ENCODE measurements around the gene IVL. TPM values are rescaled to one million over a fixed set of nuclear protein-coding genes. Genes with fewer than 3 reads are reported as not detected.

Gene IVL
- total RNA-seq, 1 experiment from 2014 or later, result not detected

- Histone ChIP-seq H3K36me3 (no peaks in the 10 kb centered on the region), H3K4me1 (replicated peaks) (peaks cover 11% of the 10 kb centered on the region), H3K4me3 (no peak overlapping the region), H3K9me3 (replicated peaks) (no peaks in the 10 kb centered on the region), H3K27me3 (replicated peaks) (no peaks in the 10 kb centered on the region), H3K27ac (no peak overlapping the region)
- DNase-seq (ENCODE audit: low read depth in 1 of 2, low spot score in 2 of 2), result no peak
Observed at GRCh38 chr1:152904688-152905440, 3.5 kb upstream of the IVL start.

DNA sequence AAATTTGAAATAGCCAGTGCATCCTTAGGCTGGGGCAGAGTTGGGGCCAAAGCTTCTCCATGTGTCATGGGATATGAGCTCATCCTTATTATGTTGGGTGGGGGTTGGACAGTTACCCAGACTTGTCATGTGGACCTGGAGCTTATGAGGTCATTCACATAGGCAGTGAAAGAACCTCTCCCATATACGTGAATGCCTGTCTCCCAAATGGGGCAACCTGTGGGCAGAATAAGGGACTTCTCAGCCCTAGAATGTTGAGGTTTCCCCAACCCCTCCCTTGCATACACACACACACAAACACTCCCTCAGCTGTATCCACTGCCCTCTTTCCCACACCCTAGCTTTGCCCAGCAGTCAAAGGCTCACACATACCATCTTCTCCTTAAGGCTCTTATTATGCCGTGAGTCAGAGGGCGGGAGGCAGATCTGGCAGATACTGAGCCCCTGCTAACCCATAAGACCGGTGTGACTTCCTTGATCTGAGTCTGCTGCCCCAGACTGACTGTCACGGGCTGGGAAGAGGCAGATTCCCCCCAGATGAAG lies 2.3 kb upstream of the IVL start:
- H3K27me3 ChIP-seq (replicated peaks), result no peaks in the 10 kb centered on the region
- H3K4me3 ChIP-seq, result no peak overlapping the region
- H3K36me3 ChIP-seq, result no peaks in the 10 kb centered on the region
- H3K4me1 ChIP-seq (replicated peaks), result peaks cover 11% of the 10 kb centered on the region
- no peaks in the 10 kb centered on the region for H3K9me3 ChIP-seq (replicated peaks)
- 0 out of 2 replicates have a peak overlapping the region, but pooled peaks have one; percentile 37 for H3K27ac ChIP-seq
- DNase-seq (ENCODE audit: low read depth in 1 of 2, low spot score in 2 of 2), result peak; percentile 58 to 62

DNA sequence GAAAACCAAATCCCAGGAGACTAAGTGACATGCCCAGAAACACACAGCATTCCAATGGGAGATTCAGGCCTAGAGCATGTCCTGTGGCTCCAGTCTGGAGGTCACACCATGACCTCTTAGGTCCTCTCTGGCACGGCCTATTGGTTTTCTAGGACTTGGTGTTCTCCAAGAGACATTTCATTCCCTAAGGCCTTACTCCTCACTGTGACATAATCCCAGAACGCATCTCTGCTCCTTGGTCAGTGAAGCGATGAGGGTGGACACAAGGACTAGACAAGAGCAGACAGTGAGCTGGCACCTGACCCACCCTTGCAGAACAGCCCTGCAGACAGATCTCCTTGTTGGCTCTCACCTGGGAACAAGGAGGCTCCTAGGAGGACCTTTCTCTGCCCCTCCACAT lies 860 bp downstream of the IVL start:
- Histone ChIP-seq H3K9me3 (replicated peaks) (no peaks in the 10 kb centered on the region), H3K27me3 (replicated peaks) (peaks cover 3% of the 10 kb centered on the region; the same call in 1 of the 2 replicates), H3K4me1 (replicated peaks) (peaks cover 11% of the 10 kb centered on the region), H3K4me3 (no peak overlapping the region), H3K36me3 (no peaks in the 10 kb centered on the region), H3K27ac (no peak overlapping the region)
- DNase-seq (ENCODE audit: low read depth in 1 of 2, low spot score in 2 of 2), result no peak

DNA sequence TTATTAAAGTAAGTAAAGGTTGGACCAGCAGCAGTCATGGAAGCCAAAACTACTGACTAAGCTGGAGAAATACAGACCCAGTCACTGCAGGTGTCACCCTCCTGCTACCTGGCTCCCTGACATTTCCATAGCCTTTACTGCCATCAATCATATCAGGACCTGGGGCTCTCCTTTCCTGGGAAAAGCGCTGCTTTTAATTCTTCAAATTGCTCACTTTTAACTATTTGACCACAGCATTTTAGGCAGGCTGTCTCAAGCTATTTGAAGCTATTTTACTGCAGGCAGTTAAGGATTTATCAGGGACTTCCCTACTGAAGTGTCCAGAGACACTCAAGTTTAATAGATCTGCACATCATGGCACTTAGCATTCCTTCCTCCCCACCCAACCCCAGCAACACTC lies 4.1 kb downstream of the IVL start:
- no peaks in the 10 kb centered on the region for H3K9me3 ChIP-seq (replicated peaks)
- no peaks in the 10 kb centered on the region for H3K36me3 ChIP-seq
- H3K4me1 ChIP-seq (replicated peaks), result no peaks in the 10 kb centered on the region
- H3K27me3 ChIP-seq (replicated peaks), result peaks cover 15% of the 10 kb centered on the region
- no peak for DNase-seq (ENCODE audit: low read depth in 1 of 2, low spot score in 2 of 2)
- H3K27ac ChIP-seq, result no peak overlapping the region
- no peak overlapping the region for H3K4me3 ChIP-seq

DNA sequence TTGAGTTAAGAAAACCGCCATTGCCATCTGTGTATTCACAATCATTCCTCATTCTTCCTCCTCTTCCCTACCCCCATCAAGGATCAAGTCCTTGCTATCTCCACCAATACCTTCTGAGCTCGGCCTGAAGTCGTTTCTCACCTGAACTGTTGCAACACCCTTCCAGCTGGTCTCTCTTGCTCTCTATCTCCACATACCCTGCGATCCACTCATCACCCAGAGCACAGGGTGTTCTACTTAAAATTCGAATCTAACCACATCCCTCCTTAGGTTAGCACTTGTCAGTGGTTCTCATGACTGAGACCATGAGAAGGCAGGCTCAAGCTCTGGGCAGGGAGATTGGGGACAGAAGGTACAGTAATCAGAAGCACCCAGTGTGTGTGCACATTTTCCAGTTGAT lies 4.6 kb downstream of the IVL start:
- H3K27me3 ChIP-seq (replicated peaks), result peaks cover 15% of the 10 kb centered on the region
- no peak overlapping the region for H3K27ac ChIP-seq
- no peak for DNase-seq (ENCODE audit: low read depth in 1 of 2, low spot score in 2 of 2)

GRCh38 chr1:152917794-152918193 lies 9.4 kb downstream of the IVL start:
- H3K27ac ChIP-seq, result no peak overlapping the region
- no peaks in the 10 kb centered on the region for H3K36me3 ChIP-seq
- H3K27me3 ChIP-seq (replicated peaks), result peaks cover 15% of the 10 kb centered on the region
- H3K9me3 ChIP-seq (replicated peaks), result no peaks in the 10 kb centered on the region
- no peaks in the 10 kb centered on the region for H3K4me1 ChIP-seq (replicated peaks)
- DNase-seq (ENCODE audit: low read depth in 1 of 2, low spot score in 2 of 2), result no peak
- no peak overlapping the region for H3K4me3 ChIP-seq

More for the DNA sequence above, 4.6 kb downstream of the IVL start:
- no peaks in the 10 kb centered on the region for H3K36me3 ChIP-seq
- H3K9me3 ChIP-seq (replicated peaks), result no peaks in the 10 kb centered on the region
- no peaks in the 10 kb centered on the region for H3K4me1 ChIP-seq (replicated peaks)
- no peak overlapping the region for H3K4me3 ChIP-seq

- no peak overlapping the region for H3K27ac ChIP-seq
Observed at GRCh38 chr1:152919071-152919470, 10.7 kb downstream of the IVL start.

GRCh38 chr1:152924191-152924590 lies 15.8 kb downstream of the IVL start:
- Histone ChIP-seq H3K36me3 (no peaks in the 10 kb centered on the region), H3K27ac (no peak overlapping the region), H3K27me3 (replicated peaks) (no peaks in the 10 kb centered on the region; the same call in 1 of the 2 replicates), H3K4me3 (no peak overlapping the region), H3K9me3 (replicated peaks) (no peaks in the 10 kb centered on the region), H3K4me1 (replicated peaks) (no peaks in the 10 kb centered on the region)
- no peak for DNase-seq (ENCODE audit: low read depth in 1 of 2, low spot score in 2 of 2)

More at GRCh38 chr1:152919071-152919470, 10.7 kb downstream of the IVL start:
- Histone ChIP-seq H3K4me1 (replicated peaks) (no peaks in the 10 kb centered on the region), H3K36me3 (no peaks in the 10 kb centered on the region), H3K9me3 (replicated peaks) (no peaks in the 10 kb centered on the region), H3K27me3 (replicated peaks) (peaks cover 13% of the 10 kb centered on the region), H3K4me3 (no peak overlapping the region)
- no peak for DNase-seq (ENCODE audit: low read depth in 1 of 2, low spot score in 2 of 2)

DNA sequence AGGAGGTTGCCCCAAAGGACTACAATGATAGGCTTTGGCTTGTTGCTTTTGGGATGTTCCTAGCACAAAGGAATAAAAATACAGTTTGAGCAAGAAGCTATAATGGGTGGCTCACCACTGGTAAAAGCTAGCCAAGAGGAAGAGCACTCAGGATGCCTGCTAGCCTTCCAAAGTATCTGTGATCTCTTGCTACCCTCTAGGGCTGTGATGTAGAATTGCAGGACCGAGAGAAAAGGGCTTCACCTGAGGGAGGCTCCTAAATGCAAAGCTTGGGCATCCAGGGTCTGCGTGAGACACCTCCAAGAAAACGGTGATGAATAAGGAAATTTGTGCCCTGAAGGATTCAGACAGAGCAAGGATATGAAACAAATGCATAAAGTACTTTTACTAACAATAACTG lies 17.7 kb downstream of the IVL start:
- H3K4me3 ChIP-seq, result no peak overlapping the region
- DNase-seq (ENCODE audit: low read depth in 1 of 2, low spot score in 2 of 2), result no peak
- H3K36me3 ChIP-seq, result no peaks in the 10 kb centered on the region

GRCh38 chr1:152928671-152929070 lies 20.3 kb downstream of the IVL start:
- no peak overlapping the region for H3K4me3 ChIP-seq
- H3K9me3 ChIP-seq (replicated peaks), result no peaks in the 10 kb centered on the region
- no peaks in the 10 kb centered on the region; the same call in 1 of the 2 replicates for H3K27me3 ChIP-seq (replicated peaks)
- H3K27ac ChIP-seq, result no peak overlapping the region
- no peaks in the 10 kb centered on the region for H3K4me1 ChIP-seq (replicated peaks)
- DNase-seq (ENCODE audit: low read depth in 1 of 2, low spot score in 2 of 2), result no peak
- H3K36me3 ChIP-seq, result no peaks in the 10 kb centered on the region

More for the DNA sequence above, 17.7 kb downstream of the IVL start:
- H3K27me3 ChIP-seq (replicated peaks), result no peaks in the 10 kb centered on the region; the same call in 1 of the 2 replicates
- no peaks in the 10 kb centered on the region for H3K4me1 ChIP-seq (replicated peaks)
- no peaks in the 10 kb centered on the region for H3K9me3 ChIP-seq (replicated peaks)
- no peak overlapping the region for H3K27ac ChIP-seq

GRCh38 chr1:152932170-152932811 lies 23.9 kb downstream of the IVL start:
- no peak overlapping the region for H3K27ac ChIP-seq
- H3K4me1 ChIP-seq (replicated peaks), result no peaks in the 10 kb centered on the region
- H3K36me3 ChIP-seq, result no peaks in the 10 kb centered on the region
- no peak overlapping the region for H3K4me3 ChIP-seq
- 0 out of 2 replicates have a peak, but pooled peaks cover 3% of the 10 kb centered on the region for H3K27me3 ChIP-seq (replicated peaks)
- DNase-seq (ENCODE audit: low read depth in 1 of 2, low spot score in 2 of 2), result no peak
- H3K9me3 ChIP-seq (replicated peaks), result no peaks in the 10 kb centered on the region

DNA sequence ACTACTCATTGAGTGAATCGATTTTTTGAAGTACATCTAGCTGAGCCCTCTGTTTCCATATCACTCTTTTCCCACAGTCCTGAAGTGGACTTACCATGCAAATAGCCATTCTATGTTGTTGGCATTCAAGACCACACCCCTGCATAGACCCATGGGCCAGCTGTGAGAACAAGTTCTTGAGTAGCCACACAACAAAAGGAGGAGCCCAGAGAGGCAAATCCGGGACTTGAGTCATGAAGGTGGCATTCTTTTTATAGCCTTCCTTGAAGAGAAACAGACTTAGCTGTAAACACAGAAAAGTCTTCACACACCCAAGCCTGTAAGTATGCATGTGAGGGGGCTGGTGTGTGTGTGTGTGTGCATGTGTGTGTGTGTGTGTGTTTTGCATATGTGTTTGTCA lies 24.9 kb downstream of the IVL start:
- H3K4me3 ChIP-seq, result no peak overlapping the region
- no peaks in the 10 kb centered on the region for H3K9me3 ChIP-seq (replicated peaks)
- H3K27ac ChIP-seq, result no peak overlapping the region
- no peaks in the 10 kb centered on the region for H3K4me1 ChIP-seq (replicated peaks)
- H3K36me3 ChIP-seq, result no peaks in the 10 kb centered on the region
- H3K27me3 ChIP-seq (replicated peaks), result 0 out of 2 replicates have a peak, but pooled peaks cover 3% of the 10 kb centered on the region
- no peak for DNase-seq (ENCODE audit: low read depth in 1 of 2, low spot score in 2 of 2)

DNA sequence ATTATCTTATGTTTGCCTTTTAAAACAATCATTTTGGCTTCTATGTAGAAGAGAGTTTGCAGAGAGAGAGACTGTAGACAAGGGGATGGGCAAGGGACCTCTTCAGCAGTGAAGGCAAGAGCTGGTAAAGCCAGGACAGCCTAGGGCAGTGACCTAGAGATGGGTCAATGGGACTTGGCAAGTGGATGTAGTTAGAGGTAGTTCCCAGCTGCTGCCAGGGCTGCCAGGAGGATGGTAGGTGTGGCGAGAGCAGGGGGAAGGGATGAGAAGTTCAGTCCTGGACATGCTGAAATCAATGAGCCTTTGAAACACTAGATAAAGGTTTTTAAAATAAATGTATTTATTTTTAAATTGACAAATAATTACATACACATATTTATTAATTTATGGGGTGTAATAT lies 32.3 kb downstream of the IVL start:
- Histone ChIP-seq H3K4me1 (replicated peaks) (no peaks in the 10 kb centered on the region), H3K9me3 (replicated peaks) (no peaks in the 10 kb centered on the region), H3K27me3 (replicated peaks) (no peaks in the 10 kb centered on the region), H3K27ac (no peak overlapping the region), H3K4me3 (no peak overlapping the region), H3K36me3 (no peaks in the 10 kb centered on the region)
- no peak for DNase-seq (ENCODE audit: low read depth in 1 of 2, low spot score in 2 of 2)

DNA sequence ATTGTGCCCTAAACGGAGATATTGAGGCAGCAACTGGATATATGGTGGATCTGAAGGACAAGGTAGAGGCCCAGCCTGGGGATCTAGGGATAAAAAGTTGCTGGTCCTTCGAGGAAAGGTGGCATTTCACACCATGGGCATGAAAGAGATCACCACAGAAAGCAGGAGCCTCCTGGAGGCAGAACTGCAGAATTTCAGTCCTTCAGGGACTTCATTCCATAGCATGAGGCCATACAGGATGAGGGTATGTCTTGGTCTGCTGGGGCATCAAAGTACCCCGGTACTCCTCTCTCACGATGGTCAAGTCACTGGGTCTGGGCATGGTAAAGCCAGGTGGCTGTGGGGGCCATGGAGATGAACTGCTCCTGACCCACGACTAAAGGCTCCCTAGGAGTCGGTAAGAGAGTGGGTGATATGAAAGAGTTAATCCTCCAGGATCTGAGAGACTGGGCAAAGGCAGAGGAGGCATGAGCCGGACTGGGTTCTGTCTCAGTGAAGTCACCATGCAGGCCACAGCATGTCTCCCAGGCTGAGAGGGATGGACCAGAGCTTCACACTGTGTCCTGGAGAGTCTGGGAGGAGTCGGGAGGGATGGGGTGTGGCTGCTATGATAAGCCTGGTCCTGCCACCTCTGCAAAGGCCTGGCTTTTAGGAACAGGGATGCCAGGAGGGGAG lies 32.8 kb downstream of the IVL start:
- H3K9me3 ChIP-seq (replicated peaks), result no peaks in the 10 kb centered on the region
- H3K27me3 ChIP-seq (replicated peaks), result no peaks in the 10 kb centered on the region
- H3K4me3 ChIP-seq, result no peak overlapping the region
- H3K36me3 ChIP-seq, result no peaks in the 10 kb centered on the region
- no peak for DNase-seq (ENCODE audit: low read depth in 1 of 2, low spot score in 2 of 2)
- H3K27ac ChIP-seq, result no peak overlapping the region
- H3K4me1 ChIP-seq (replicated peaks), result no peaks in the 10 kb centered on the region

Data from SJSA1 (cell line).